ENCODE measurements around the gene PDE4B.

Gene PDE4B

GRCh38 chr1:66326867-66327266, 534.2 kb downstream of the PDE4B start:
- DNase-seq: no peak

- no peak for DNase-seq
These were observed 534.9 kb downstream of the PDE4B start for GRCh38 chr1:66327588-66327987.

- DNase-seq: no peak
These were observed 536.2 kb downstream of the PDE4B start for GRCh38 chr1:66328896-66329295.

GRCh38 chr1:66330722-66331141, 538.0 kb downstream of the PDE4B start:
- DNase-seq: no peak

GRCh38 chr1:66331658-66332547, 539.2 kb downstream of the PDE4B start:
- DNase-seq: no peak

- no peak for DNase-seq
These were observed 539.8 kb downstream of the PDE4B start for GRCh38 chr1:66332548-66332901.

GRCh38 chr1:66333466-66334199, 540.9 kb downstream of the PDE4B start:
- no peak for DNase-seq

- no peak for DNase-seq
These were observed 541.6 kb downstream of the PDE4B start for GRCh38 chr1:66334318-66334717.

- no peak for DNase-seq
These were observed 542.4 kb downstream of the PDE4B start for GRCh38 chr1:66335125-66335524.

- no peak for DNase-seq
These were observed 543.4 kb downstream of the PDE4B start for GRCh38 chr1:66335859-66336640.

- no peak for DNase-seq
These were observed 543.9 kb downstream of the PDE4B start for GRCh38 chr1:66336641-66336990.

GRCh38 chr1:66337249-66337648, 544.6 kb downstream of the PDE4B start:
- no peak for DNase-seq

- no peak for DNase-seq
These were observed 547.2 kb downstream of the PDE4B start for GRCh38 chr1:66339944-66340343.

GRCh38 chr1:66341446-66342089, 548.9 kb downstream of the PDE4B start:
- no peak for DNase-seq

GRCh38 chr1:66342707-66343106, 550.0 kb downstream of the PDE4B start:
- no peak for DNase-seq

GRCh38 chr1:66343569-66344325, 551.1 kb downstream of the PDE4B start:
- DNase-seq: no peak

GRCh38 chr1:66346057-66346795, 553.5 kb downstream of the PDE4B start:
- no peak for DNase-seq

GRCh38 chr1:66346873-66347272, 554.2 kb downstream of the PDE4B start:
- no peak for DNase-seq

GRCh38 chr1:66348776-66349175, 556.1 kb downstream of the PDE4B start:
- DNase-seq: no peak

- DNase-seq: no peak
These were observed 556.5 kb downstream of the PDE4B start for GRCh38 chr1:66349242-66349641.

- DNase-seq: no peak
These were observed 557.4 kb downstream of the PDE4B start for GRCh38 chr1:66350001-66350547.

All from NCI-H2107 (cell line).